HepG2 (cell line): ENCODE measurements around the gene CCDC91. TPM values are rescaled to one million over a fixed set of nuclear protein-coding genes. Genes with fewer than 3 reads are reported as not detected.

Source experiments
- ATAC-seq: fragments of 200-7000 bp; cut with Tn5 transposase; 3 replicates; pipeline ENCODE4 v1.9.1; 2020; ENCODE audit warnings: mild to moderate bottlenecking, moderate library complexity
- BruUV-seq: library from RNA; stranded (reverse); fragments of 400-500 nt; replicated peaks from 2 replicates; lab custom pipeline; 2021; lab: Mats Ljungman, UMichigan
- CTCF ChIA-PET: fragments of 300-600 bp; formaldehyde crosslinking; extraction: SDS; loops from one replicate; lab custom pipeline; 2021; ENCODE audit warnings: low total read pairs, inconsistent platforms, low intra/inter-chr PET ratio; lab: Yijun Ruan, JAX
- POLR2A ChIA-PET: fragments of 350-600 bp; sonication (Branson Sonifier 250); formaldehyde crosslinking; loops from one replicate; lab custom pipeline; 2020; ENCODE audit warnings: antibody characterized with exemption, inconsistent platforms; lab: Yijun Ruan, JAX
- DNase-seq: peaks from one replicate; pipeline ENCODE4 v3.0.0-alpha.2; 2015; ENCODE audit warnings: low spot score
- FAIRE-seq: peaks from 3 replicates; lab custom pipeline; 2011; peaks lifted over from hg19 to GRCh38; lab: Jason Lieb, UNC
- H2AFZ ChIP-seq: one replicate; pipeline ENCODE4 v1.6.1; 2011; ENCODE audit warnings: low read length, inconsistent platforms
- H3K27ac ChIP-seq: fragments of 300-600 bp; 3 replicates; pipeline ENCODE4 v1.8.0; 2011; ENCODE audit warnings: mixed run types, mild to moderate bottlenecking, mixed read lengths, low read length, inconsistent platforms; ENCODE audit not compliant: insufficient read depth; ENCODE audit errors: extremely low read length
- H3K27me3 ChIP-seq, 2 experiments: fragments of 200-600 bp in 1 of 2; 2 replicates in 1 of 2; 3 replicates in 1 of 2; pipeline versions ENCODE4 v1.6.0 to v1.8.0; 2011; ENCODE audit warnings: low read length in 2 of 2, mild to moderate bottlenecking in 2 of 2, moderate library complexity in 2 of 2, inconsistent platforms in 1 of 2; ENCODE audit not compliant: insufficient read depth in 2 of 2, control insufficient read depth in 1 of 2
- H3K36me3 ChIP-seq, 2 experiments: fragments of 200-600 bp in 1 of 2; replicated peaks in 1 of 2; 2 replicates in 1 of 2; 3 replicates in 1 of 2; pipeline versions ENCODE4 v1.5.1 to v1.8.0; 2011; ENCODE audit warnings: low read length in 2 of 2, inconsistent platforms in 1 of 2; ENCODE audit not compliant: insufficient read depth in 2 of 2, control insufficient read depth in 1 of 2
- H3K4me1 ChIP-seq: 2 replicates; pipeline ENCODE4 v1.5.1; 2012; ENCODE audit warnings: low read length, inconsistent platforms; ENCODE audit not compliant: insufficient read depth
- H3K4me2 ChIP-seq: 2 replicates; pipeline ENCODE4 v1.6.0; 2011; ENCODE audit warnings: low read depth, low read length, inconsistent platforms
- H3K4me3 ChIP-seq, 3 experiments: fragments of 200-600 bp in 1 of 3; sonication (generic), shearing (Covaris generic) in 1 of 3; replicated peaks in 1 of 3; 2 replicates each; pipeline ENCODE4 v1.5.1; 2011 to 2016; ENCODE audit warnings: low read length in 3 of 3, inconsistent platforms in 2 of 3, low read depth in 2 of 3, mild to moderate bottlenecking in 2 of 3, control low read depth in 1 of 3, mixed read lengths in 1 of 3; ENCODE audit not compliant: insufficient read depth in 1 of 3
- H3K79me2 ChIP-seq: one replicate; pipeline ENCODE4 v1.6.1; 2011; ENCODE audit warnings: low read length, inconsistent platforms; ENCODE audit not compliant: insufficient read depth
- H3K9ac ChIP-seq: 2 replicates; pipeline ENCODE4 v1.6.0; 2011; ENCODE audit warnings: mild to moderate bottlenecking, low read depth, low read length, inconsistent platforms; ENCODE audit not compliant: insufficient read depth
- H3K9me3 ChIP-seq: 2 replicates; pipeline ENCODE4 v1.5.1; 2012; ENCODE audit warnings: mild to moderate bottlenecking, low read length
- H4K20me1 ChIP-seq: 2 replicates; pipeline ENCODE4 v1.6.0; 2011; ENCODE audit warnings: inconsistent platforms, mild to moderate bottlenecking, low read length, moderate library complexity; ENCODE audit not compliant: insufficient read depth
- ATF7 ChIP-seq, 2 experiments: fragments of 450-650 bp in 1 of 2; sonication (generic) in 1 of 2; formaldehyde crosslinking in 1 of 2; IDR thresholded peaks; 2 replicates each; pipeline versions ENCODE4 v1.4.0 to v1.6.1; 2016 to 2020; ENCODE audit warnings: antibody characterized with exemption in 1 of 2, mild to moderate bottlenecking in 1 of 2, missing genetic modification reagents in 1 of 2
- PRMT3 ChIP-seq: sonication (generic); formaldehyde crosslinking; IDR thresholded peaks from 2 replicates; pipeline ENCODE4 v1.8.1; 2022; ENCODE audit warnings: low read depth, mild to moderate bottlenecking, moderate library complexity, missing genetic modification reagents, borderline replicate concordance
- SRSF9 ChIP-seq: fragments of 200-400 bp; formaldehyde crosslinking; IDR thresholded peaks from 2 replicates; pipeline ENCODE4 v1.6.1; 2018; ENCODE audit warnings: borderline replicate concordance, mild to moderate bottlenecking, low read depth, low read length; ENCODE audit not compliant: insufficient read depth, poor library complexity, severe bottlenecking
- ZNF343 ChIP-seq: sonication (generic); formaldehyde crosslinking; IDR thresholded peaks from 2 replicates; pipeline ENCODE4 v1.4.0; 2020; ENCODE audit warnings: mild to moderate bottlenecking, missing genetic modification reagents
- WGBS: methylation state at CpG from one replicate; pipeline ENCODE4 v1.1.6; 2017; ENCODE audit warnings: low lambda C conversion rate; 5-methylcytosine and 5-hydroxymethylcytosine counted together
- in situ Hi-C: cut with HindIII; loops from 2 replicates; pipeline ENCODE4 v1.10.0; 2017; ENCODE audit warnings: low pct_unique_long_range_greater_than_20kb; ENCODE audit not compliant: extremely low pct_ligation_motif_present
- intact Hi-C: fragments of 100-400 bp; cut with micrococcal nuclease; formaldehyde crosslinking; loops from one replicate; pipeline ENCODE4 v1.10.0; 2022; ENCODE audit not compliant: unreplicated experiment
- polyA plus RNA-seq, 8 experiments: library from polyadenylated mRNA; depleted of rRNA in 3 of 8; stranded (reverse) in 7 of 8; unstranded in 1 of 8; fragments of >200 nt; fragmentation: Illumina TruSeq in 4 of 8; extraction: Trizol in 4 of 8; gene quantifications; 2 replicates each; pipeline versions ENCODE4 v1.2.1 to v1.2.3, GENCODE V29; 2011 to 2016; ENCODE audit warnings: low read depth in 4 of 8, missing spikeins in 1 of 8, mixed read lengths in 1 of 8; ENCODE audit not compliant: insufficient read depth in 1 of 8
- total RNA-seq, 5 experiments: library from RNA; depleted of rRNA; stranded (reverse); fragments of >200 nt; fragmentation: Illumina TruSeq; extraction: Trizol; gene quantifications; 2 replicates each; pipeline ENCODE4 v1.2.3, GENCODE V29; 2016; ENCODE audit warnings: low read depth in 1 of 5

CCDC91 gene
- total and polyA plus RNA-seq, 2 of the 13 experiments (the other 11 are each of a cell fraction or from before 2014, with no cell fraction given) = 9.8 to 15.8 TPM

DNA sequence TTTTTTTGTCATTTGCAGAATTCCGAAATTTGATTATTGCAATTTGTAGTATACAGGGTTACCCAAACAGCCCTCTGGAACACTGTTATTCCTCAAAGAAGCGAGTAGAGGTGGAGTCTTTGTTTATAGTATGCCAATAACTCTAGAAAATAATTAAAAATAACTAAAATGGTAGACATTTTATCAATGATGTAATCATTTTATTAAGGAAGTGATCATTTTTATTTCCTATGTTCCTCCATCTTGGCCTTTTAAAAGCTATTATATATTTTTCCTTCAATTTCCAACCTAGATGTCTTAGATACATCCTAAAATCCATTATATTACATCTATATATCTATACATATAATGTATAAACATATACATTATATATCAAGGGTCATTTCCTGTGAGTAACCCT, 106.0 kb downstream of the CCDC91 start:
- WGBS = 97% methylated on average over 2 of the region's 2 CpGs
- CTCF ChIA-PET = no interaction called here
- H3K79me2 ChIP-seq = no peaks in the 10 kb centered on the region

DNA sequence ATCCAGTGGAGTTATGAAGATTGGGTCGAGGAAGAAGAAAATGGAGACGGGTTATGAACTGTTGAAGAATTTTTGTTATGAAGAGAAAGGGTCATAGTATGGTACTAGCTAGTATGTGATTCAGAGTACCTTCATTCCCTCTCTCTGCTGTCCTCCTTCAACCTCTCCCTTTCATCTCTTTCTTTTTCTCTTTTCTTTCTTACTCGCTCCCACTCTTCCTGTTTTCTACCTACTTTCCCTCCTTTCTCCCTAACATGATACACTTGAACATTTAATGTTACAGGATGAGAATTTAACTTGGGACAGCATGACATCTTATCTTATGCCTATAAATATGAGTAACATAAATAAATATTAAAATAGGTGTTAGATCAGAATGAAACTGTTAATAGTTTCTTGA, 112.9 kb downstream of the CCDC91 start:
- DNase-seq (no peak), ATAC-seq (no peak), FAIRE-seq (no peak)
- H3K36me3 ChIP-seq = no peaks in the 10 kb centered on the region
- H3K9me3 ChIP-seq = no peaks in the 10 kb centered on the region
- no peak overlapping the region for H3K27ac ChIP-seq
- no peaks in the 10 kb centered on the region for H4K20me1 ChIP-seq
- H2AFZ ChIP-seq = no peak overlapping the region
- ChIA-PET CTCF (no interaction called here), POLR2A (no interaction called here)
- H3K4me2 ChIP-seq = no peak overlapping the region
- no peaks in the 10 kb centered on the region for H3K4me1 ChIP-seq
- no TSS peak for BruUV-seq
- no peak overlapping the region for H3K9ac ChIP-seq
- H3K4me3 ChIP-seq = no peak overlapping the region
- no peaks in the 10 kb centered on the region for H3K27me3 ChIP-seq
- in situ Hi-C loops (no loop called here), intact Hi-C loops (no loop called here)
- no peaks in the 10 kb centered on the region for H3K79me2 ChIP-seq
- TF ChIP-seq PRMT3 (no peak), SRSF9 (peak; percentile 27)
- TF ChIP-seq, all 625 proteins: peak for 1
- WGBS = 92% methylated on average over 3 of the region's 3 CpGs

More for the DNA sequence above, 106.0 kb downstream of the CCDC91 start:
- H3K9me3 ChIP-seq = no peaks in the 10 kb centered on the region
- no peaks in the 10 kb centered on the region; the same call in 1 of the 2 replicates for H4K20me1 ChIP-seq
- H3K36me3 ChIP-seq = no peaks in the 10 kb centered on the region; a peak in 1 of 5 replicates
- no peak for DNase-seq
- no peak overlapping the region for H2AFZ ChIP-seq
- in situ Hi-C loops = no loop called here
- ATAC-seq = no peak
- no peak overlapping the region for H3K4me3 ChIP-seq
- POLR2A ChIA-PET = no interaction called here
- no peak overlapping the region for H3K9ac ChIP-seq
- no peak overlapping the region for H3K4me2 ChIP-seq
- FAIRE-seq = no peak
- TF ChIP-seq ZNF343 (CRISPR knock-in tag) (no peak), ATF7 (IDR thresholded peaks at IDR 0.05) (peak; percentile 66), ATF7 (CRISPR knock-in tag; IDR thresholded peaks at IDR 0.05) (no peak)
- TF ChIP-seq, all 625 proteins: peak for 1
- Histone ChIP-seq H3K4me1 (no peaks in the 10 kb centered on the region), H3K27ac (no peak overlapping the region), H3K27me3 (no peaks in the 10 kb centered on the region)
- BruUV-seq = no TSS peak
- intact Hi-C loops = no loop called here
